ENCODE data around the gene MCTP1.

GRCh38 chr5:95078868-95079267, 206.0 kb downstream of the MCTP1 start:
- no peak for TF ChIP-seq EZH2 (IDR thresholded peaks at IDR 0.05)
- TF ChIP-seq, protein P1, sequence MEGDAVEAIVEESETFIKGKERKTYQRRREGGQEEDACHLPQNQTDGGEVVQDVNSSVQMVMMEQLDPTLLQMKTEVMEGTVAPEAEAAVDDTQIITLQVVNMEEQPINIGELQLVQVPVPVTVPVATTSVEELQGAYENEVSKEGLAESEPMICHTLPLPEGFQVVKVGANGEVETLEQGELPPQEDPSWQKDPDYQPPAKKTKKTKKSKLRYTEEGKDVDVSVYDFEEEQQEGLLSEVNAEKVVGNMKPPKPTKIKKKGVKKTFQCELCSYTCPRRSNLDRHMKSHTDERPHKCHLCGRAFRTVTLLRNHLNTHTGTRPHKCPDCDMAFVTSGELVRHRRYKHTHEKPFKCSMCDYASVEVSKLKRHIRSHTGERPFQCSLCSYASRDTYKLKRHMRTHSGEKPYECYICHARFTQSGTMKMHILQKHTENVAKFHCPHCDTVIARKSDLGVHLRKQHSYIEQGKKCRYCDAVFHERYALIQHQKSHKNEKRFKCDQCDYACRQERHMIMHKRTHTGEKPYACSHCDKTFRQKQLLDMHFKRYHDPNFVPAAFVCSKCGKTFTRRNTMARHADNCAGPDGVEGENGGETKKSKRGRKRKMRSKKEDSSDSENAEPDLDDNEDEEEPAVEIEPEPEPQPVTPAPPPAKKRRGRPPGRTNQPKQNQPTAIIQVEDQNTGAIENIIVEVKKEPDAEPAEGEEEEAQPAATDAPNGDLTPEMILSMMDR (IDR thresholded peaks at IDR 0.05), result no peak

Data from neural progenitor cell (in vitro differentiated cells).